DMS 273 treated with DMSO at 0.1 percent for 48 hours (cell line): Measurements from ENCODE around the gene OR6X1.
A peak's percentile ranks its signal among the peaks of the same experiment; 100 is the strongest.

ENCODE experiments used
- DNase-seq: peaks from one replicate; lab custom pipeline; 2025; lab: John Stamatoyannopoulos, UW

The OR6X1 gene, protein sequence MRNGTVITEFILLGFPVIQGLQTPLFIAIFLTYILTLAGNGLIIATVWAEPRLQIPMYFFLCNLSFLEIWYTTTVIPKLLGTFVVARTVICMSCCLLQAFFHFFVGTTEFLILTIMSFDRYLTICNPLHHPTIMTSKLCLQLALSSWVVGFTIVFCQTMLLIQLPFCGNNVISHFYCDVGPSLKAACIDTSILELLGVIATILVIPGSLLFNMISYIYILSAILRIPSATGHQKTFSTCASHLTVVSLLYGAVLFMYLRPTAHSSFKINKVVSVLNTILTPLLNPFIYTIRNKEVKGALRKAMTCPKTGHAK

DNA sequence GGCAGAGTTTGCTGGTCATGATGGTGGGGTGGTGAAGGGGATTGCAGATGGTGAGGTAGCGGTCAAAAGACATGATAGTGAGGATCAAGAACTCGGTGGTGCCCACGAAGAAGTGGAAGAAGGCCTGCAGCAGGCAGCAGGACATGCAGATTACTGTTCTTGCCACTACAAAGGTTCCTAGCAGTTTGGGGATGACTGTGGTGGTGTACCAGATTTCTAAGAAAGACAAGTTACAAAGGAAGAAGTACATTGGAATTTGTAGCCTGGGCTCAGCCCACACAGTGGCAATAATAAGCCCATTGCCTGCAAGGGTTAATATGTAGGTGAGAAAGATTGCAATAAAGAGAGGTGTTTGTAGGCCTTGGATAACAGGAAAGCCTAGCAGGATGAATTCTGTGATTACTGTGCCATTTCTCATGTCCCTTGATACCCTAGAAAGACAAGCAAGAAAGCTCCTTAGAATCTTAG lies at the start of gene OR6X1:
TSS of gene OR6X1 (minus strand) at position 418 of the 468 bp plus-strand sequence. CDS start at position 418, 0 bp downstream.
- no peak for DNase-seq

DNA sequence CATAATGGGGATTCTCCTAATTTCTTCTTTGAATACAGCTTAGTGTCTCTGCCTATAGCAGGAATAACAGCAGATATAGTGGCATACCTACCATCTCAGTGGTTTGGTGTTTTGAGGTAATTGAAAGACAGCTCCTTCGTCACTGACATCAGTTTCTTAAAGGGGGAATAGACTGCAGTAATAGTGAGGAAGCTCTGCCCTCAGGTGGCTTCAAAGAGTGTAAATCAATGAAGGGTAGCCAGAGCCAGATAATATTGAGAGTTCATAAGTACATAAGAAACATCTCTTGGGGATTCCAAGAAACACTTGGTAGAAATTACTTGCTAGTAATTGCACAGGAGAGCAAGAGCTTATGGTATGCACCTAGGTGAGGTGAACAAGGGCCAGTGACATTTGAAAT lies 47.4 kb upstream of the OR6X1 start:
- DNase-seq: no peak

DNA sequence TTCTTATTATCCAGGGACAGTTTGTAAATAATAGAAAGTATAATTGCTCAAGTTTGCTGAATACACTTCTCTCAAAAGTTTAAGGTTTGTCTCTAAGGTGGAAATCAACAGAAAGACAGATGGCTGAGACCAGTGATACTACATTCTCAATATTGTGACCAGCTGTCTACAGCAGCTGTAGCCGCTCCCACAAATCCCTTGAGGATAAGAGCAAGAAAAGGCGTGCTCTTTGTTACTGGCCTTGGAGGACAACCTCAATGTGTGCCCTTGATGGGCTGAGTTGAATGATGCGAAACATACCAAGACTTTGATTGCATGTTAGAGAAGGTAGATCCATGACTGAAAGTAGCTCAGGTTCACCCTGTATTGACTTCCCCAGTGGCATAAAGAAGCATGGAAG lies 45.7 kb upstream of the OR6X1 start:
- peak; percentile 80 for DNase-seq

DNA sequence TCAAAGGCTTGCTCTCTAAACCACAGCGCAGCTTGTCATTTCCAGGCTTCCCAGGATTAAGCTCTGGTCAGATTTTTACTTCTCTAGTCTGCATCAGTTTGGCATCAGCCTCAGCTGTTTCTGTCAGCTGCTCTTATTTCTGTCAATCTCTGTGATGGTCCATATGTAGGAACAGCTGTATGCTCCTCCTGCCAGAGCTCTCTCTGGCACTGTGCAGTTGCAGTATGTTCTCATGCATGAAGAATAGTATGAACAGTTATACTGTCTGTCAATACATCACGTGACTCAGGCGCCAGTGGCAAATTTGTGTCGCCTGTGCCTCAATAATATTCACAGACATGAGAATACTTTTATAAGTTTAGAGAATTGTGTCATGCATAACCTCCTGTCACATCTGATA lies 45.1 kb upstream of the OR6X1 start:
- DNase-seq: peak; percentile 90

DNA sequence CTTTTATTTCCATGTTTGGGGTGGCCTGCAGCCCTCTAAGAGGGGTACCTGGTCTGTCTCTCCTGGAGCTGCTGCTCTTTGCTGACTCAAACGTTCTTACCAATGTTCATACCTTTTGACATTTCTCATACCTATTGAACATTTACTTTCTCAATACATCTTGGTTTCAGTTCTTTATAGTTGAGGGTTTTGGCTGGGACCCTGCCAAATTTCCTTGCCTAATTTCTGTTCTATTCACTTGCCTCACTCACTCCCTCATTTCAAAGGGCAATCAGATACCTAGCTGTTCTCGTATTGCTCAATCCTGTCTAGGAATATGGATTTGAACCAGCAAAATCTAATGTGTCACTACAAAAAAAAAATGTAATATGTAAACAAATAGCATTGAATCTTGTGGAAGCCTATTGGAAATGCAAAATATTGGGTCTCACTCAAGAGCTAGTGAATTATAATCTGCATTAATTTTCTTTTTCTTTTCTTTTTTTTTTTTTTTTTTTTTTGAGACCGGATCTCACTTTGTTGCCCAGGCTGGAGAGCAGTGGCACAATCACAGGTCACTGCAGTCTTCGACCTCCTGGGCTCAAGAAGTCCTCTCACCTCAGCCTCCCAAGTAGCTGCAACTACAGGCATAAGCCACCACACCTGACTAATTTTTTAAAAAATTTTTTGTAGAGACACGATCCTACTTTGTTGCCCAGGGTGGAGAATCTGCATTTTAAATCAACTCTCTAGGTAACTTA lies 44.4 kb upstream of the OR6X1 start:
- DNase-seq: no peak

DNA sequence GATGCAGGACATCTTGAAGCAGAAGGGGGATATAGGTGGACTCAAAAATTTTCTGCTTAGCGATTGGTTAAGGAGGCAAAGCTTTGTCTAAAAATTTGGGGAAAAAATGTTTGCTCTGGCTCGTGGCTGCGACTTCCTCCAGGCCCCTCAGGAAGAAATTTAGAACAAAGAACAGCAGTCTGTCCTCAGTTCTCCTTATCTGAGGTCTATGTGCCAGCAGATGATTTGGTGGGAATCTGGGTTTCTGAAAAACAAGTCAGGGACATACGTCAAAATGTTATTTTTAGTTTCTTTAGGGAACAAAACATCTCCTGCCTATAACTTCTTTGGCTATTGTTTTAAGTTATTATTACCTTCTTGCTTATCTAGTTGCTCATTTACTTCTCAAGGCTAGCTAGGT lies 43.8 kb upstream of the OR6X1 start:
- no peak for DNase-seq

DNA sequence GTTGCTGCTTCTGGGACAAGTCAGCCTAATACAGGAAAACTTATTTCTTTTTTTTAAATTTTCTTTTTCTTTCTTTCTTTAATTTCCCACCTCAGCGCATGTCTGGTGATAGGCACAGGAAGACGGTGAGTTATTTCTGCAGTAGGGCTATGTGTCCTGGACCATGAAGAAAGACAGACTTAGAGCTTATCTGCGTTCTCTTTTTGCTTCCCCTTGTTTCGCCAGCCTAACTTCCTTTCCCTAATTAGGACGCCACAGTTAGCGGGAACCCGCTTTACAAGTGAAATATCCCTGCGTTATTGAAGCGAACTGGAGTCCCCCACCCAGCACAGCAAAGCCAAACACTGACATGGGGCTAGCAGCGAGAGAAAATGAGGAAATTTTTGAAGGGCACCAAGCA lies 43.2 kb upstream of the OR6X1 start:
- DNase-seq: no peak

DNA sequence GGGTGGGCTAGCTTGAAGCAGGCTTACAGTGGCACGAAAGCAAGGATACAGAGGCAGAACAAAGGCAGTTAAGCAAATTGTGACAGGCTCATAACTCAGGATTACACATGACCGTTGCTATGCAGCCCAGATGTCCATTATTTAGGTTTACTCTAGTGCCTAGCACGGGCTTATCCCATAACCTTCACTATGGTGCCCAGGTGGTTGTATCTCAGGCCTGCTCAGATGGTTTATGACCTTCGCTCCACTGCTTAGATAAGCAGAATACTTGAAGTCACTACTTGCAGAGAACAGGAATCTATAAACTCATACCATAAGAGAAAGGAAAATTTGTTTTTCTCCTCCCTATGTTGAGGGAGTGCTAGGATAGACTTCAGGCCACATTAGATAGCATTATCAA lies 42.8 kb upstream of the OR6X1 start:
- no peak for DNase-seq

DNA sequence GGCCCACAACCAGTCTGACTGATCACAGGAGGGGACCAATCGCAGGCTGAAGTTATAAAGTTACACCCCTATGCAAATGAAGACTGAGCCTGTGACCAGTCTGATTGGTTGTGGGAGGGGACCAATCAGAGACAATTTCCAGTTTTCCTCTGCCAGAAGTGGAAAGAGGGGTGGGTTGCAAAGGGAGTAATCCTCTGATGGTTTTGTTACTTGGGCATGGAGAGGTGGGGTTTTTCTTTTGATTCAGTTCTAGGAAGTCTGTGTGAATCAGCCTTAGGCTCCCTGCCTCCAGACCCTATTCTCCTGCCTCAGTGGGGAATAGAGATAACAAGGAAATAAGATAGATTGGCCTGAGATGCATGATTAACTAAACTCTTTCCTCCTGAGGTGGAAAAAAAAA lies 41.9 kb upstream of the OR6X1 start:
- no peak for DNase-seq

DNA sequence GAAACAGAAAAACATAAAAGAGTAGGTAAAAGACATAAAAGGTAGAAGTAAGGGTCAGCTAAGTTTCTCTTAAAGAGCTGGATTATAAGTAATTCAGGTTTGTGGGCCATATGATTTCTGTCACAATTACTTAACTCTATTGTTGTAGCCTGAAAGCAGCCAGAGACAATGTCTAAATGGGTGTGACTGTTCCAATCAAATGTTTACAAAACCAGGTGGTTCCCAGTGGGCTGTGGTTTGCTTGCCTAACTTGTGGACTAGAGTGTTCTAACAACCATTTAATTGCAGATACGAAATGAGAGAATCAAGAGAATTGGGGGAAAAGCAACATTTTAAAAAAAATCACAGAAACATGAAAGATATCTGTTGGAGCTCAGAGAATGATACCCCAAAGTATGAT lies 29.2 kb upstream of the OR6X1 start:
- no peak for DNase-seq

DNA sequence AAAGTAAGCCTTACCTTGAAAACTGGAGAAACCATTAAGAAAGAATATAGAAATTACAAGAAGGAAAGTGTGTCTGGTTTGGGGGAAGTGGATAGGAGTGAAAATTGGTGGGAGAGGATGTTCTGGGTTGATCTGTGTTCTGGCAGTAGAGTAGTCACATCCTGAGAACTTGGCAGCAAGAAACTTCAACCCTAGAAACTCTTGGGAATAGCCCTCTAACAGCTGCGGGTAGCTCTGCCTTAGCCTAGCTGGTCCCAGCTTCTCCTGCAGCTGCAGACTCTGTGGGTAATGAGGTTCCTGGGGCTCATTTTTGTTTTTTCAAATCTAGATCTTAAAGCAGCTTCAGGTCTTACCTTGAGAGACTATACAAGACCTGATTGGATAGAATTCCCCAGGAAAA lies 24.2 kb upstream of the OR6X1 start:
- DNase-seq: no peak

DNA sequence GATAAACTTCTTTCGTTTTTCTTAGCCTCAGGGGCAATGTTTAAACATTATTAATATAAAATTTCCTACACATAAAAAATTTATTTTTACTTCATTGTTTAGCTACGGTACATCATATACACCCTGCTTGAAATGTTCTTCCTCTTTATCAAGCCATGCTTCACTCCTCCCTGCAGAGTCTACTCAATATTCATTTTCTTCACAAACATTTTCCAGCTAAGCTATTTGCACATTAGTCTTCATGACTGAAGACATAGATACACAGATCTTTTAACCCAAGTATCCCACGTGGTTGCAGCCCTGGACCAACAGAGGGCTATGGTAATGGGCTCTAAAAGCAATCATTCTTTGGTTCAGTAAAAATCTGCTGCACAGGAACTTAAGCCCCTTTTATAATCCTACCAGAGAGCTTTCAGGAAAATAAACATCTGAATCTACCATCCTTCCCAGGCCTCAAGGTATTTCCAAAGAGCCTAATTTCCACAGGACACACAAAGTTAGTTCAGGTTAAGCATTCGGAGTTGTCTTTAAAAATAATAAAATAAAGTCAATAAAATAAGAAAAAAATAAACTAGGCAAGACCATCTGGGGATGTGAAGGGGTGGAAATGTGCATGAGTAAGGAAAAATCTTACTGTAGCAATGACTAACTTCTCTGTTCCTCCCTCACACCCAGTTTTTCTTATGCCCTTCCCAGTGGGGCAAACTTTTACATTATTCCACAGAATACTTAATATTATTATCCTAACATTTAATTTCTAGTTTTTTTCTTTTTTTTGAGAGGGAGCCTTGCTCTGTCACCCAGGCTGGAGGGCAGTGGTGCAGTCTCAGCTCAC lies 21.6 kb upstream of the OR6X1 start:
- no peak for DNase-seq

DNA sequence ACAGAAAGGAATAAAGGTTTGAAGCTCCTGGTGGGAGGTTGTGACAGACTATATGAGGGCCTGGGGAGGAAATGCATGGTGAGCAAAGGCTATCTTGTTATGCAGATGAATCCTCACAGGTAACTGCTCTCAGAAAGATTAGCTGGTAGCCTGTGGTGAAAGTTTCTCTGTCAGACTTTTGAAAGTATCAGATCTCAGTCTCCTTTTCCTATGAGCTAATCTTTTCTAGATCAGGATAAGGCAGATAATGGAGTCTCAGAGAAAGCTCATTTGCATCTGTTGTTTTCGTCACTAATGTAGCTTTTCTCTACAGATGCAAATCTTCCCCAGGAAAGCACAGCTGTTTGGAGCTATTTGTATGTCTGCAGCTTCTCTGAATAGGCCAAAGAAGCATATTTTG lies 21.0 kb upstream of the OR6X1 start:
- DNase-seq: no peak

DNA sequence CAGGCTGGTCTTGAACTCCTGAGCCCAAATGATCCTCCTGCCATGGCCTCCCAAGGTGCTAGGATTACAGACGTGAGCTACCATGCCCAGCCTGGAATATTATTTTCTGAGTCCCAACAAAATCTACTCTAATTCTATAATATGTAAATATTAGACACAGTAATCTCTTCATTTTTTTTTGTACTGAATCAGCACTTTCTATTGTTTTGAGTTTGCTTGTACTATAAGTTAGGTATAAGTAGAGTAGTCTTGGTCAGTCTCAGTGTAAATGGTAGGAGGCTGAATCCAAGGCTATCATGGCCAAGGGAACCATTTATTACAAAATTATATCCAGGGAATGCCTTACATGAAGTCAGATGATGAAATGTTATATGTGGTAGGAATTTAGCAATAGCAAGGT lies 19.6 kb upstream of the OR6X1 start:
- DNase-seq: no peak

DNA sequence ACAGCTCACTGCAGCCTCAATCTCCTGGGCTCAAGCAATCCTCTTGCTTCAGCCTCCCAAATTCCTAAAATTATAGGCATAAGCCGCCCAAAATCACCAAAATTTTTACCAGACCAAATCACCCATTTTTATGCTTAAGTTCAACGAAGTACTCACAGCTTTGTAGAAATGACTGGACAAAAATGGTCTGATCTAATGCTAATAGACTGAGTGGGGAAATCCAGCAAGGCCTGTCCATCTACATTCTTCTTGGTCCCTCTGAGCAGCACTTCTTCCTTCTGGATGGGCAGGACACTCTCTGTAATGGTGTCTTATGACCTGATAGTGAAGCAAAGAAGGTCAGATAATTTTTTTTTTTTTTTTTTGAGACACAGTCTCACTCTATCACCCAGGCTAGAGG lies 18.7 kb upstream of the OR6X1 start:
- no peak for DNase-seq

DNA sequence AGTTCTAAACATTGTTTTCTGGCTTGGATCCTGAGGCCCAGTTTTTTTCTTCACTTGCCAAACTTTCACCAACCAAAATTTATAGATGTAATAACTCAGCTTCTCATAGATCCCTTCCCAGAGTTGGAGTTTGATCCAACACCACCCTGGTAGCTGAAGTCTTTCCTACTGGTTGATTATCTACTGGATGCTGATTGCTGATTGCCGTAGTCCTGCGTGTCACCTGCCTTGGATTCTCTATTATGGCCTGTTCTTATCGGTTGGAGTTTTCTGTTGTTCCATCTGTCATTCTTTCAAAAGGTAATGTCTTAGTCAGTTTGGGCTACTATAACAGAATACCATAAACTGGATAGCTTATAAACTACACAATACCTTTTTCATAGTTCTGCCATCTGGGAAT lies 17.3 kb upstream of the OR6X1 start:
- DNase-seq: no peak

DNA sequence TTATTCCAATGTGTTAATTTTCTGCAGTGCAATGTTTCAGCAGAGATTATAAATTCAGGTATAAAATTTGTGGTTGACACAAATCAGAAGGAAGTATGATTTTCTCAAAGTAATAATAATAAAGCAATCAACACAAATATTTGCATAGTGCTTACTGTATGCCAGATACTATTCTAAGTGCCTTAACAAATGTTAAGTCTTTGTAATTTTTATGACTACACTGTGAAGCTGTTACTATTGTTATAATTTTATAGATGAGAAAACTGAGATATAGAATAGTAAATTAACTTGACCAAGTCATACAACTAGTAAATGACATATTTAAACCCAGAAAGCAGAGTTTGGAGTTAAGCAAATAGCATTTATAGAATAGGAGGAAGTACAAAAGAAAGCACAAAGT lies 16.4 kb upstream of the OR6X1 start:
- no peak for DNase-seq

DNA sequence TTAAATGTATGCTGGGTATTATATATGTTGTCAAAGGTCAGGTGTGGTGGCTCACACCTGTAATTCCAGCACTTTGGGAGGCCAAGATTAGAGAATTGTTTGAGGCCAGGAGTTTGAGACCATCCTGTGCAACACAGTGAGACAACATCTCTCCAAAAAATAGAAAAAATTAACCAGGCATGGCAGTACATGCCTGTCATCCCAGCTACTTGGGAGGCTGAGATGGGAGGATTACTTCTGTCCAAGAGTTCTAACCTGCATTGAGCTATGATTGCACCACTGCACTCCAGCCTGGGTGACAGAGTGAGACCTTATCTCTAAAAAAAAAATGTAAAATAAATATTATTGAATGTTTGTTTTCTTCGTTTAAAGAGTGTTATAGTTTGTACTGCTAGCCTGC lies 11.3 kb upstream of the OR6X1 start:
- DNase-seq: no peak

DNA sequence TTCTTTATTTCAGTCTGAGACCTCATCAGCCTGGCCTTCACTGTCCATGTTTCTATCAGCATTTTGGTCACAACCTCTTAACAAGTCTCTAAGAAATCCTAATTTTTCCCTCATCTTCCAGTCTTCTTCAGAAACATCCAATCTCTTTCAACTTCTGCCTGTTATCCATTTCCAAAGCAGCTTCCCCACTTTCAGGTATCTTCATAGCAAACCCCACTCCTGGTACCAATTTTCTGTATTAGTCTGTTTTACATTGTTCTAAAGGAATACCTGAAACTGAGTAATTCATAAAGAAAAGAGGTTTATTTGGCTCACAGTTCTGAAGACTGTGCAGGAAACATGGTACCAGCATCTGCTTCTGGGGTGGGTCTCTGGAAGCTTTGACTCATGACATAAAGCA lies 8.1 kb upstream of the OR6X1 start:
- no peak for DNase-seq

DNA sequence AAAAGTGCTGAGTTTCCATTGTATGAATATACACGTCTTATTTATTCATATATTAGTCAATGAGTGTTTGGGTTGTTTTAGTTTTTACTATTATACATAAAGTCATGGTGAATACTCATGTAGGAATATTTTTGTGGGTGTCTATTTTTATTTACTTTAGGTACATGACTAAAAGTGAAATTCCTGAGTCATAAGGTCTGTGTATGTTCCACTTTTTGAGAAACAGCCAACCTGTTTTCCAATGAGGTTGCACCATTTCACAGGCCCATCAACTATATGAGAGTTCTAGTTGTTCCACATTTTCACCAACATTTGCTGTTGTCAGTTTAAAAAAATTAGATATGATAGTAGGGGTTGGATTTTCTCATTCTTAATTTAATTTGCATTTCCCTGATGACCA lies 6.6 kb upstream of the OR6X1 start:
- no peak for DNase-seq

DNA sequence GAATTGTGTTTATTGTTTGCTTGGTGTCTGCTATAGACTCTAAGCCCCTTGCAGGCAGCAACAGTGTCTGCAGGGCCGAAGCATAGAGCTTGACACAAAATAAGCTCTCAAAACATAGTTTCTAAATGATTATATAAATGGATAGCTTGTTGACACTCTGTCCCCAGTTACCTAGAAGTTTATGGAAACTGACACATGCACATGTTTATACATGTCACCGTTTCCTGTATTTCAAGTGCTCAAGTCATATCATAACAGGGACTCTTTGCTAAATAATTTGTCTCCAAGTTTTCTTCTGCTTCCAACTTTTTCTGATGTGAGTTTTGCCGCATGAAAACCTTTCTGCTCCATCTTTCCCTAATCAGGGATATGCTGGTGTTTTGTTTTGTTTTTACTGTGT lies 3.7 kb upstream of the OR6X1 start:
- no peak for DNase-seq

DNA sequence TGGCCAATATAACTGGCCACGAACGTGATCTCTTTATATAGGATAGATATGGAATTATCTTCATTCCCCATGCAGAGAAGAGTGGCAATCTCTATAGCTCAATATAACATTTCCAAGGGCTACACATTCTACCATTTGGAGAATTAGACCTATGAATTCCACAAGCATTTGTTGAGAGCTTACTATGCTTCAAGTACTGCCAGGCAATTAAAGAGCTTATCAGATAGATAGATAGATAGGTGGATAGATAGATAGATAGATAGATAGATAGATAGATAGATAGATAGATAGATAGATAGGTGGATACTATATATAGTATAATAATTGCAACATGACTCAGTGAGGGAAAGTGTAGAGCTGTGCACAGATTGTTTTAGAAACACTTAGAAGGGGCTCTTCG lies 1.5 kb upstream of the OR6X1 start:
- no peak for DNase-seq

DNA sequence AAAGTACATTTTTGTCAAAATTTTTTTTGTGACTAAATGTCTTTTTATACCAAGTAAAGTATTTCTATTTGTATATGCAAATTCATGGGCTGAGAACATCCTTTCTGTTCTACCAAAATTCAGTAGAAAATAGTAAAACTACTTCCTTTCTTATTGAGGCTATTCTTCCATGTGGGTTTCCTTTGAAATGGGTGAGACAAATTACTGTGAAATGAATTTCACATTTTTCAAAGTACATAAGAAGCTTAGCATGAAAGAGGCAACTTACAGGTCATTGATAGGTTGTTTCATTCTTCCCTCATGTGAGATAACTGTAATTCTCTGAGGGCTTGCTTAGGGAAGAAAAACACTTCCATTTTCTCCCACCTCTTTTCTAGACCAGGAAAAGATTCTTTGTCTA lies 1.0 kb upstream of the OR6X1 start:
- DNase-seq: no peak
